Trophoblast cell (in vitro differentiated cells and primary cell): Measurements from ENCODE around the gene TMC4.

Source experiments
- DNase-seq, 2 donors: peaks; one replicate each; pipeline ENCODE4 v3.0.0-alpha.2; 2016
- H2AFZ ChIP-seq: 2 replicates; pipeline ENCODE4 v1.6.1; 2013; ENCODE audit warnings: low read length, moderate library complexity, mild to moderate bottlenecking; ENCODE audit not compliant: insufficient read depth, poor library complexity
- H2AK5ac ChIP-seq: 2 replicates; pipeline ENCODE4 v1.6.1; 2013; ENCODE audit warnings: mild to moderate bottlenecking, low read length
- H2BK120ac ChIP-seq: 2 replicates; pipeline ENCODE4 v1.6.1; 2013; ENCODE audit warnings: low read length, mild to moderate bottlenecking, moderate library complexity; ENCODE audit not compliant: insufficient read depth, poor library complexity
- H2BK12ac ChIP-seq: 2 replicates; pipeline ENCODE4 v1.6.1; 2013; ENCODE audit warnings: mild to moderate bottlenecking, low read length, moderate library complexity
- H2BK5ac ChIP-seq: 2 replicates; pipeline ENCODE4 v1.6.1; 2013; ENCODE audit warnings: low read length, low read depth, moderate library complexity, mild to moderate bottlenecking; ENCODE audit not compliant: poor library complexity
- H3K14ac ChIP-seq: 2 replicates; pipeline ENCODE4 v1.6.1; 2013; ENCODE audit warnings: mild to moderate bottlenecking, low read length
- H3K18ac ChIP-seq: 2 replicates; pipeline ENCODE4 v1.6.1; 2013; ENCODE audit warnings: mild to moderate bottlenecking, low read length
- H3K23ac ChIP-seq: 2 replicates; pipeline ENCODE4 v1.6.1; 2013; ENCODE audit warnings: low read length
- H3K27ac ChIP-seq: 2 replicates; pipeline ENCODE4 v1.5.1; 2013; ENCODE audit warnings: low read depth, mild to moderate bottlenecking, inconsistent platforms, low read length, moderate library complexity
- H3K27me3 ChIP-seq: 2 replicates; pipeline ENCODE4 v1.6.1; 2013; ENCODE audit warnings: inconsistent platforms, mild to moderate bottlenecking, low read length, moderate library complexity; ENCODE audit not compliant: insufficient read depth
- H3K36me3 ChIP-seq, 2 experiments: 1 replicate in 1 of 2; 2 replicates in 1 of 2; pipeline ENCODE4 v1.6.1; 2013; ENCODE audit warnings: low read length in 2 of 2, mild to moderate bottlenecking in 2 of 2, moderate library complexity in 1 of 2; ENCODE audit not compliant: insufficient read depth in 2 of 2, control insufficient read depth in 1 of 2
- H3K4ac ChIP-seq: 2 replicates; pipeline ENCODE4 v1.6.1; 2013; ENCODE audit warnings: low read depth, mild to moderate bottlenecking, low read length, moderate library complexity
- H3K4me1 ChIP-seq, 2 experiments: 1 replicate in 1 of 2; 2 replicates in 1 of 2; pipeline ENCODE4 v1.6.1; 2013; ENCODE audit warnings: low read length in 2 of 2, mild to moderate bottlenecking in 2 of 2, moderate library complexity in 1 of 2; ENCODE audit not compliant: insufficient read depth in 2 of 2, control insufficient read depth in 1 of 2
- H3K4me2 ChIP-seq: 2 replicates; pipeline ENCODE4 v1.6.1; 2013; ENCODE audit warnings: inconsistent platforms, mild to moderate bottlenecking, low read length, moderate library complexity
- H3K4me3 ChIP-seq: 2 replicates; pipeline ENCODE4 v1.5.1; 2013; ENCODE audit warnings: mild to moderate bottlenecking, low read depth, low read length, inconsistent platforms
- H3K79me1 ChIP-seq: one replicate; pipeline ENCODE4 v1.6.1; 2013; ENCODE audit warnings: low read length
- H3K79me2 ChIP-seq: 2 replicates; pipeline ENCODE4 v1.6.1; 2013; ENCODE audit warnings: low read length, mild to moderate bottlenecking; ENCODE audit not compliant: control insufficient read depth, insufficient read depth, poor library complexity
- H3K9ac ChIP-seq: 2 replicates; pipeline ENCODE4 v1.6.1; 2013; ENCODE audit warnings: mild to moderate bottlenecking, low read length
- H3K9me3 ChIP-seq: 2 replicates; pipeline ENCODE4 v1.6.1; 2013; ENCODE audit warnings: low read depth, mild to moderate bottlenecking, control low read depth, inconsistent platforms, low read length; ENCODE audit not compliant: insufficient read depth
- H4K12ac ChIP-seq: 2 replicates; pipeline ENCODE4 v1.6.1; 2013; ENCODE audit warnings: low read depth, mild to moderate bottlenecking, low read length, moderate library complexity
- H4K8ac ChIP-seq: 2 replicates; pipeline ENCODE4 v1.6.1; 2013; ENCODE audit warnings: low read depth, mild to moderate bottlenecking, low read length, moderate library complexity
- H4K91ac ChIP-seq: one replicate; pipeline ENCODE4 v1.6.1; 2013; ENCODE audit warnings: low read depth, mild to moderate bottlenecking, low read length, moderate library complexity
- WGBS: extraction: QIAGEN DNeasy Blood & Tissue Kit; methylation state at CpG from one replicate; pipeline ENCODE4 v1.1.7; 2013; ENCODE audit warnings: missing lambda C conversion rate; ENCODE audit not compliant: insufficient read length, insufficient coverage; ENCODE audit errors: extremely low coverage; 5-methylcytosine and 5-hydroxymethylcytosine counted together

TMC4 gene

GRCh38 chr19:54128796-54129616 lies 44.0 kb downstream of the TMC4 start:
- Histone ChIP-seq H3K4me1 (no peaks in the 10 kb centered on the region), H3K9ac (no peak overlapping the region), H3K36me3 (peaks cover 73 to 74% of the 10 kb centered on the region in 2 experiments), H3K4ac (no peak overlapping the region), H2BK12ac (no peak overlapping the region), H2AK5ac (no peak overlapping the region), H3K79me2 (no peaks in the 10 kb centered on the region), H2AFZ (no peak overlapping the region), H3K79me1 (no peaks in the 10 kb centered on the region), H3K14ac (no peak overlapping the region), H3K27ac (no peak overlapping the region), H3K18ac (no peak overlapping the region), H3K4me3 (no peak overlapping the region), H3K4me2 (no peak overlapping the region), H4K91ac (no peak overlapping the region), H3K27me3 (no peaks in the 10 kb centered on the region), H3K23ac (no peak overlapping the region), H3K9me3 (peaks cover 3% of the 10 kb centered on the region), H2BK5ac (no peak overlapping the region), H4K8ac (no peak overlapping the region), H2BK120ac (no peak overlapping the region), H4K12ac (no peak overlapping the region)
- no peak for DNase-seq
- no CpG with 5 or more reads among the region's 41 CpGs for WGBS

- no peak overlapping the region for H3K4ac ChIP-seq
- peaks cover 1% of the 10 kb centered on the region for H3K9me3 ChIP-seq
- no peak overlapping the region for H3K27ac ChIP-seq
- no CpG with 5 or more reads among the region's 20 CpGs for WGBS
- no peak for DNase-seq
- H3K14ac ChIP-seq = no peak overlapping the region
- no peak overlapping the region for H2BK12ac ChIP-seq
- no peak overlapping the region for H3K4me2 ChIP-seq
- H3K18ac ChIP-seq = no peak overlapping the region
- no peaks in the 10 kb centered on the region for H3K27me3 ChIP-seq
- no peak overlapping the region for H4K12ac ChIP-seq
- H2AK5ac ChIP-seq = no peak overlapping the region
- H2BK5ac ChIP-seq = no peak overlapping the region
- H2AFZ ChIP-seq = no peak overlapping the region
- H3K9ac ChIP-seq = no peak overlapping the region
- no peaks in the 10 kb centered on the region for H3K79me2 ChIP-seq
- no peaks in the 10 kb centered on the region for H3K79me1 ChIP-seq
- no peaks in the 10 kb centered on the region for H3K4me1 ChIP-seq
- no peak overlapping the region for H2BK120ac ChIP-seq
- H3K23ac ChIP-seq = no peak overlapping the region
- no peak overlapping the region for H4K8ac ChIP-seq
- no peak overlapping the region for H3K4me3 ChIP-seq
- peaks cover 79 to 80% of the 10 kb centered on the region in 2 experiments for H3K36me3 ChIP-seq
- H4K91ac ChIP-seq = no peak overlapping the region
These were observed 44.6 kb downstream of the TMC4 start for GRCh38 chr19:54128441-54128725.

GRCh38 chr19:54127688-54128440 lies 45.1 kb downstream of the TMC4 start:
- Histone ChIP-seq H4K8ac (no peak overlapping the region), H3K27me3 (no peaks in the 10 kb centered on the region), H3K23ac (no peak overlapping the region), H2BK120ac (no peak overlapping the region), H2AK5ac (no peak overlapping the region), H3K9ac (no peak overlapping the region), H3K18ac (no peak overlapping the region), H3K4ac (no peak overlapping the region), H4K91ac (no peak overlapping the region), H3K79me1 (no peaks in the 10 kb centered on the region), H3K9me3 (peaks cover 1% of the 10 kb centered on the region), H2AFZ (no peak overlapping the region), H3K27ac (no peak overlapping the region), H3K4me3 (no peak overlapping the region), H2BK12ac (no peak overlapping the region), H3K36me3 (peaks cover 82% of the 10 kb centered on the region in 2 experiments), H4K12ac (no peak overlapping the region), H3K4me1 (no peaks in the 10 kb centered on the region), H2BK5ac (no peak overlapping the region), H3K4me2 (no peak overlapping the region), H3K14ac (no peak overlapping the region), H3K79me2 (no peaks in the 10 kb centered on the region)
- DNase-seq = no peak
- WGBS = no CpG with 5 or more reads among the region's 44 CpGs

- H2BK120ac ChIP-seq = no peak overlapping the region
- peaks cover 1% of the 10 kb centered on the region for H3K9me3 ChIP-seq
- H4K8ac ChIP-seq = no peak overlapping the region
- H2AFZ ChIP-seq = no peak overlapping the region
- no peak overlapping the region for H3K27ac ChIP-seq
- H3K4me3 ChIP-seq = no peak overlapping the region
- no peak overlapping the region for H2BK5ac ChIP-seq
- no peak overlapping the region for H4K91ac ChIP-seq
- no peak overlapping the region for H3K18ac ChIP-seq
- peaks cover 86 to 89% of the 10 kb centered on the region in 2 experiments for H3K36me3 ChIP-seq
- no peak overlapping the region for H3K9ac ChIP-seq
- no peak for DNase-seq
- no peak overlapping the region for H3K14ac ChIP-seq
- no CpG with 5 or more reads among the region's 9 CpGs for WGBS
- no peaks in the 10 kb centered on the region for H3K79me2 ChIP-seq
- H3K4me2 ChIP-seq = no peak overlapping the region
- H2AK5ac ChIP-seq = no peak overlapping the region
- H2BK12ac ChIP-seq = no peak overlapping the region
- no peak overlapping the region for H4K12ac ChIP-seq
- H3K79me1 ChIP-seq = no peaks in the 10 kb centered on the region
- no peaks in the 10 kb centered on the region for H3K4me1 ChIP-seq
- no peak overlapping the region for H3K23ac ChIP-seq
- H3K27me3 ChIP-seq = no peaks in the 10 kb centered on the region
- no peak overlapping the region for H3K4ac ChIP-seq
These were observed 47.2 kb downstream of the TMC4 start for GRCh38 chr19:54125713-54126112.
